H4 (cell line): Measurements from ENCODE around the gene TLNRD1. TPM values are rescaled to one million over a fixed set of nuclear protein-coding genes. Genes with fewer than 3 reads are reported as not detected.
A peak's percentile ranks its signal among the peaks of the same experiment; 100 is the strongest.

Experiments used
- DNase-seq: peaks from one replicate; pipeline ENCODE4 v3.0.0-alpha.2; 2015; ENCODE audit warnings: low spot score
- total RNA-seq: library from RNA; depleted of rRNA; stranded (reverse); fragments of >200 nt; shearing (Covaris generic); gene quantifications from 2 replicates; pipeline ENCODE4 v1.2.3, GENCODE V29; 2014

TLNRD1 gene
- total RNA-seq, 1 experiment from 2014 or later, result 2.7 TPM

- DNase-seq, result no peak
Measured at GRCh38 chr15:80977627-80978036, 23.1 kb upstream of the TLNRD1 start.

GRCh38 chr15:80978685-80979329, 21.9 kb upstream of the TLNRD1 start:
- DNase-seq, result no peak

- DNase-seq, result no peak
Measured at GRCh38 chr15:80979538-80980200, 21.1 kb upstream of the TLNRD1 start.

GRCh38 chr15:80982205-80982604, 18.5 kb upstream of the TLNRD1 start:
- no peak for DNase-seq

- DNase-seq, result no peak
Measured at GRCh38 chr15:80982839-80983238, 17.9 kb upstream of the TLNRD1 start.

- no peak for DNase-seq
Measured at GRCh38 chr15:80984856-80985255, 15.9 kb upstream of the TLNRD1 start.

GRCh38 chr15:80985981-80986380, 14.7 kb upstream of the TLNRD1 start:
- DNase-seq, result no peak

- no peak for DNase-seq
Measured at GRCh38 chr15:80986487-80986886, 14.2 kb upstream of the TLNRD1 start.

GRCh38 chr15:80988148-80988796, 12.5 kb upstream of the TLNRD1 start:
- no peak for DNase-seq

GRCh38 chr15:80989081-80989517, 11.6 kb upstream of the TLNRD1 start:
- DNase-seq, result no peak

- DNase-seq, result peak; percentile 88
Measured at GRCh38 chr15:80989518-80990478, 10.9 kb upstream of the TLNRD1 start, which contains the start of gene MESD. Gene MESD, minus strand, starts transcription at chr15:80989819. Its CDS starts 28 bp downstream, at chr15:80989791.

GRCh38 chr15:80990955-80991354, 9.8 kb upstream of the TLNRD1 start:
- no peak for DNase-seq

GRCh38 chr15:80991421-80991820, 9.3 kb upstream of the TLNRD1 start:
- no peak for DNase-seq

GRCh38 chr15:80992006-80992405, 8.7 kb upstream of the TLNRD1 start:
- no peak for DNase-seq

GRCh38 chr15:80992441-80992840, 8.3 kb upstream of the TLNRD1 start:
- DNase-seq, result no peak

GRCh38 chr15:80996247-80996646, 4.5 kb upstream of the TLNRD1 start:
- DNase-seq, result no peak

GRCh38 chr15:80997692-80998091, 3.0 kb upstream of the TLNRD1 start:
- no peak for DNase-seq

- DNase-seq, result no peak
Measured at GRCh38 chr15:80998251-80998650, 2.5 kb upstream of the TLNRD1 start.

- no peak for DNase-seq
Measured at GRCh38 chr15:80999623-81000036, 1.1 kb upstream of the TLNRD1 start.

GRCh38 chr15:81000144-81000623, 539 bp upstream of the TLNRD1 start:
- DNase-seq, result no peak

- no peak for DNase-seq
Measured at GRCh38 chr15:81001152-81002008, 657 bp downstream of the TLNRD1 start.
